WTC11 (cell line): ENCODE data around the gene NUB1.

Experiments used
- ELF4 ChIP-seq: sonication (generic); formaldehyde crosslinking; IDR thresholded peaks from 2 replicates; pipeline ENCODE4 v1.8.1; 2022; ENCODE audit warnings: low read depth, mild to moderate bottlenecking, moderate library complexity, missing genetic modification reagents
- KAT7 ChIP-seq: sonication (generic); formaldehyde crosslinking; IDR thresholded peaks from 2 replicates; pipeline ENCODE4 v1.8.1; 2023; ENCODE audit warnings: missing genetic modification reagents, mild to moderate bottlenecking, borderline replicate concordance
- MXD4 ChIP-seq: fragments of 250-450 bp; sonication (Bioruptor Pico); IDR thresholded peaks from 2 replicates; pipeline ENCODE4 v1.8.0; 2021; ENCODE audit warnings: mild to moderate bottlenecking, moderate library complexity, borderline replicate concordance
- RORB ChIP-seq: fragments of 250-450 bp; sonication (Bioruptor Pico); IDR thresholded peaks from 2 replicates; pipeline ENCODE4 v1.9.0; 2021; ENCODE audit warnings: mild to moderate bottlenecking
- SP1 ChIP-seq: sonication (generic); formaldehyde crosslinking; conservative IDR thresholded peaks from 2 replicates; pipeline ENCODE4 v1.8.1; 2022; ENCODE audit warnings: missing genetic modification reagents
- TCF7 ChIP-seq: sonication (generic); formaldehyde crosslinking; IDR thresholded peaks from 2 replicates; pipeline ENCODE4 v1.8.0; 2022; ENCODE audit warnings: mild to moderate bottlenecking, low read depth, missing genetic modification reagents, moderate library complexity
- ZNF121 ChIP-seq: sonication (generic); formaldehyde crosslinking; IDR thresholded peaks from 2 replicates; pipeline ENCODE4 v1.8.0; 2023; ENCODE audit warnings: missing genetic modification reagents
- TF ChIP-seq, protein P1 (sequence below): fragments of 200-600 bp; IDR thresholded peaks from 2 replicates; pipeline ENCODE4 v1.8.0; 2022; ENCODE audit warnings: antibody characterized with exemption
- TF ChIP-seq, protein P2 (sequence below): fragments of 250-450 bp; sonication (Bioruptor Pico); IDR thresholded peaks from 2 replicates; pipeline ENCODE4 v1.9.0; 2021; ENCODE audit warnings: mild to moderate bottlenecking

GRCh38 chr7:151405056-151405455 lies 63.4 kb downstream of the NUB1 start:
- TF ChIP-seq, protein P1, sequence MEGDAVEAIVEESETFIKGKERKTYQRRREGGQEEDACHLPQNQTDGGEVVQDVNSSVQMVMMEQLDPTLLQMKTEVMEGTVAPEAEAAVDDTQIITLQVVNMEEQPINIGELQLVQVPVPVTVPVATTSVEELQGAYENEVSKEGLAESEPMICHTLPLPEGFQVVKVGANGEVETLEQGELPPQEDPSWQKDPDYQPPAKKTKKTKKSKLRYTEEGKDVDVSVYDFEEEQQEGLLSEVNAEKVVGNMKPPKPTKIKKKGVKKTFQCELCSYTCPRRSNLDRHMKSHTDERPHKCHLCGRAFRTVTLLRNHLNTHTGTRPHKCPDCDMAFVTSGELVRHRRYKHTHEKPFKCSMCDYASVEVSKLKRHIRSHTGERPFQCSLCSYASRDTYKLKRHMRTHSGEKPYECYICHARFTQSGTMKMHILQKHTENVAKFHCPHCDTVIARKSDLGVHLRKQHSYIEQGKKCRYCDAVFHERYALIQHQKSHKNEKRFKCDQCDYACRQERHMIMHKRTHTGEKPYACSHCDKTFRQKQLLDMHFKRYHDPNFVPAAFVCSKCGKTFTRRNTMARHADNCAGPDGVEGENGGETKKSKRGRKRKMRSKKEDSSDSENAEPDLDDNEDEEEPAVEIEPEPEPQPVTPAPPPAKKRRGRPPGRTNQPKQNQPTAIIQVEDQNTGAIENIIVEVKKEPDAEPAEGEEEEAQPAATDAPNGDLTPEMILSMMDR: no peak
- TF ChIP-seq, protein P2, sequence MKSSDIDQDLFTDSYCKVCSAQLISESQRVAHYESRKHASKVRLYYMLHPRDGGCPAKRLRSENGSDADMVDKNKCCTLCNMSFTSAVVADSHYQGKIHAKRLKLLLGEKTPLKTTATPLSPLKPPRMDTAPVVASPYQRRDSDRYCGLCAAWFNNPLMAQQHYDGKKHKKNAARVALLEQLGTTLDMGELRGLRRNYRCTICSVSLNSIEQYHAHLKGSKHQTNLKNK (CRISPR knock-in tag): no peak
- no peak for TF ChIP-seq KAT7 (CRISPR knock-in tag)
- no peak for TF ChIP-seq ELF4 (CRISPR knock-in tag)
- no peak for TF ChIP-seq ZNF121 (CRISPR knock-in tag)
- TF ChIP-seq RORB (CRISPR knock-in tag): no peak
- TF ChIP-seq SP1 (CRISPR knock-in tag): no peak
- TF ChIP-seq TCF7 (CRISPR knock-in tag): no peak
- no peak for TF ChIP-seq MXD4 (CRISPR knock-in tag)
